CD4-positive, alpha-beta T cell treated with Interleukin-4 for 4 hours (primary cell): ENCODE data around the gene LRRC63.
"Not testable (repeated sequence)": the region's sequence is repeated elsewhere in the genome, so short reads cannot be mapped to it uniquely, and the experiment has no call there.

Source experiments
- DNase-seq: peaks from one replicate; pipeline ENCODE4 v3.0.0-alpha.2; 2020

The LRRC63 gene, protein sequence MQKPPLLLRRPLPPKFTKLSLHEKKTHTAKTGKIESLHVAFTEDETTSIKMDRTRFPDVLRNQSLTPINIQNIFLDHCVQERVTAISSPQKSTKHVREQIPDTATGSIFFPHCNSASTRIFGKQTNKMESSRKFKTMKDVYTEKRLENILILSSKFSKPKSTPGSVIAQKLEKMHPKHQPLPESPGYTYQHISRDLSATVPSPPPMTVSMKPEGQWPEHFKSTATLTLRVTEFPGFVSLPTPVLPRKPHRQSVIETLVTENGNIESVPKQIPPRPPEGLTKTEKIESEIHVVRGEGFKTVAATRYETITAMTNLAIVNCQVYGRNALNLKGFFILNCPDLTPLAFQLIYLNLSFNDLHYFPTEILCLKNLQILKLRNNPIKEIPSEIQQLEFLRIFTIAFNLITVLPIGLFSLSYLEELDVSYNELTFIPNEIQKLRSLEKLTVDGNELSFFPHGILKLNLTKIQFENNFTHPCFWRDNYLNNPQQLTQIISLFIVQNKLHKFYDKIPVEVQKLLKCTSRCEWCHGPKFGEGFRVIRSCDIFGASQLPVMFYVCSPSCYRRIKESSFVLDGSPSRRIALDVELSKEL

GRCh38 chr13:46211483-46212351 is at the start of gene LRRC63:
Gene LRRC63 (plus strand): TSS chr13:46211928. CDS start chr13:46213035, 1,107 bp downstream.
- peak; percentile 82 for DNase-seq

- DNase-seq: not testable (repeated sequence)
Observed at GRCh38 chr13:46162741-46163140, 49.0 kb upstream of the LRRC63 start.

DNA sequence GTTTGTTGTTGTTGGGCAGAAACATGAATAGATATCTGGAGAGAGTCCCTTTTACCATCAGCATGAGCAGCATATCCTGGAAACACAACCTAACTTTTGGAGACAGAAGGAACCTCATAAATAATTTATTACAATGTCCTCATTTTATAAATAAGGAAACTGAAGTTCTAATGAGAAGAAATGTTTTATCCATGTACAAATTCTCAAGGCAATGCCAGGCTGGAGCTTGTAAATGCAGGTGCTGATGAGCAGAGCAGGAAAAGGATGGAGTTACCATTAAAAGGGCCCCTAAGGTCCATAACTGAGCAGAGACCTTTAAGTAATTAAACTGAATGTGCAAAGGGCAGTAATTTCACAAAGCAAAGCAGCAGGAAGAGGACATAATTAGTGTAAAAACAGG is 47.1 kb upstream of the LRRC63 start:
- no peak for DNase-seq

DNA sequence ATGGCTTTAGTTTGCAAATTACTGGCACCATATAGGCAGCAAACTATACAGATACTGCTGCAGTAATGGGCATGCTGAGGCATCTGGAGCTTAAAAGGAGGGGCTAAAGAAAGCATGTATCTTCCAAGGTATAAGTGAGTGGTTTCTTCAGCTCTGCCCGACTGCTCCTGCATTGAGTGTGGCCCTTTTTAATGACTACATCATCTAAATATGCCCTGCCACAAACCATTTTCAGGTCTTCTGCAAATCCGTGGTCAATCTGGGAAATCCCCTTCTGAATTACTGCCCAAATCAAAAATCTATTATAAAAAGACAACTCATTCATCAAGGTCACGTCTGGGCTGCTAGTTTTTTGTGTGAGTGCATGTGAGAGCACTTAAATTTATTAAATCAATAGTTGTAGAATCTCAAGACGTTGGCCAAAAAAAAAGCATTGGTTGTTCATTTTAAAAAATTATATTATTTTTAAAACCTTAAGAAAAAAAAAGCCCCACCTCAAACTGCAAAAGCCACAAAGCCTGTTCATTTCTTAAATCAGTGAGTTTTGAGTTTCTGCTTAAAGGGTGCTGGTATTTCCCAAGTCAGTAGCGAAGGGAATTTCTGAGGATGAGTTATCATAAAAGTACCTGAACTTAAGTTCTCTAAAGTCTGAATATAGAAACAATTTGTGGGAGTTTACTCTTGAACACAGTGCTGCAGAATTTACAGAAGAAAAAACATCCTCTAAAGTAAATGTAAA is 46.1 kb upstream of the LRRC63 start:
- peak; percentile 83 for DNase-seq

DNA sequence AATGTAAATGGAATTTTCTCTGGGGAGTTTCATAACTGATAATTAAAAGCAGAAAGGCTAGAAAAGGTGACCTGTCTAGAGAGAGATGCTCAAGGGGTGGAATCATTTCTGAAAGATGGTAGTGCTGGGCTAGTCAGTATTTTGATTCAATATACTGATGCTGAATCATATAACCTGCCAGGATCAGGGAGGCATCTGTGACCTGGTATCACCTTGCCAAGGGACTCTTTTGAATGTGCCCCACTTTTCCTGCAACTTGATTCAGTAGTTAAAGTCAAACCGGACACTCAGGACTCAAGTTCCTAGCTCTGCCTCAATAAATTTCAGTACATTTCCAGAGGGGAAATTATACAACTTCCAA is 45.5 kb upstream of the LRRC63 start:
- DNase-seq: no peak

DNA sequence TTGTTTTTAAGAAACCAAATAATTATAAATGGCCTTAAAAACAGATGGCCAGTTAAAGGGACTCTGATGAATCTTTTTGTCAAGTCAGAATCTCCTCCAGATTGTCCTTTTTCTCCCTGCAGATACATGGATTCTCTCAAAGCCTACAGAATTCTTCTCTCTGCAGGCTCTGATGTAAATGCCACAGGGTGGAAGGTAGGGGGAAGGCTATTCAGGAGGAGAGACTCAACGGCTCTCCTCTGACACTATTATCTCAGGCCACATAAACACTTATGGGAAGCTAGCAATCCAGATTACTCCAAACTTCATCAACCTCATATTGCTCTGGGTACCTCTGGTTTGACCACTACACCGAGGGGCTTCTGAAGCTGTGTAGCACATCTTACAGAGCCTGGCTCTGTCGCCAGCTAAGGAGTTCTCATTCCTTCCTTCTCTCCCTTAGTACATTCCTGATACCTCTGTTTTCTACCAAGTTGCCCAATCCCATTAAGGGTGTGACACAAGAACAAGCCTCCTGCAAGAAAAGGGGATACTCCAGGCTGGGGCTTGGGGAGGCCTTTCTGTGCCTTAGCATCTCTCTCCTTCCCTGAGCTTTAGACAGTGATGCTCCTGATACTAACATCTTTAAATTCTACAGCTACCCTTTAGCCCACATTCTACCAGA is 44.6 kb upstream of the LRRC63 start:
- no peak for DNase-seq

GRCh38 chr13:46168341-46168740 is 43.4 kb upstream of the LRRC63 start:
- DNase-seq: peak; percentile 53

- DNase-seq: no peak
Observed at GRCh38 chr13:46168783-46169182, 42.9 kb upstream of the LRRC63 start.

- peak; percentile 36 for DNase-seq
Observed at GRCh38 chr13:46169758-46170157, 42.0 kb upstream of the LRRC63 start.

DNA sequence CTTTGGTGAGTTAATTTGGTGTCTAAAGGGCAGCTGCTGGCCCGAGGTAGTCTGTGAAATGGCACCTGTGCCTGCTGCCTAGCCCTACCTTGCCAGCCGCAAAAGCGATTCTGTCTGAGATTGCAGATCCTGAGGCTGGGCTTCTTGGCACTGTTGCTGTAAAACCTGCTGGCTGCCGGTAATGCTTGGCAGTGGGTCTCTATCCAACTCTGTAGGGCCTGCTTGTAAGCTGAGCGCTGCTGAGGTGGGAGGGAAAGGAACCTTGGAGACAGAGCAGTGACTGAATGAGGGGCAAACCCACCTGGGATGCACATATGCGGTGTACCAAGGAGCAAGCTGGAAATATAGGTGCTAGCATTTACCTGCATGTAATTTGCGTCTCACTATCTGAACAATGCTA is 41.5 kb upstream of the LRRC63 start:
- DNase-seq: no peak

GRCh38 chr13:46170687-46171086 is 41.0 kb upstream of the LRRC63 start:
- DNase-seq: peak; percentile 47

GRCh38 chr13:46171217-46171616 is 40.5 kb upstream of the LRRC63 start:
- no peak for DNase-seq

GRCh38 chr13:46171739-46172138 is 40.0 kb upstream of the LRRC63 start:
- no peak for DNase-seq

DNA sequence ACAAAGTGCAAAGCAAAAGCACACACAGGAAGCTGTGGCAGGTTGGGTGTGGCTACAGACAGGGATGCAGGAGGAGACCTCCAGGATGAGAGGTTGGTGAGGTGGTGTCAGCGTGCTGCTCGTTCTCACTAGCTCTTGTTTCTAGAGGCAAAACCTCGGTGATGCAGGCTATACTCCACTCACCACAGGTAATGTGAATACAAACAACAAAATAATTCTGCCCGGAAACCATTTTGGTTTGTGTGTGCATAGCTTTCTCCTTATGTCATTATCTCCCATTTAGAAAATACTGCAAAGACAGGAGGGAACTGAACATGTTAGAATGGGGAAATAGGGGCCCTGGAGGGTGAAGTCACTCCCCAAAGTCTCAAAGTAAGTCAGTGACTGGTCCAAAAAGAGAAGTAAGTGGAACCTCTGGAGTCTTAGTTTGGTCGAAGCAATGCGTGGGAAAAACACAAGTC is 39.2 kb upstream of the LRRC63 start:
- DNase-seq: peak; percentile 83

DNA sequence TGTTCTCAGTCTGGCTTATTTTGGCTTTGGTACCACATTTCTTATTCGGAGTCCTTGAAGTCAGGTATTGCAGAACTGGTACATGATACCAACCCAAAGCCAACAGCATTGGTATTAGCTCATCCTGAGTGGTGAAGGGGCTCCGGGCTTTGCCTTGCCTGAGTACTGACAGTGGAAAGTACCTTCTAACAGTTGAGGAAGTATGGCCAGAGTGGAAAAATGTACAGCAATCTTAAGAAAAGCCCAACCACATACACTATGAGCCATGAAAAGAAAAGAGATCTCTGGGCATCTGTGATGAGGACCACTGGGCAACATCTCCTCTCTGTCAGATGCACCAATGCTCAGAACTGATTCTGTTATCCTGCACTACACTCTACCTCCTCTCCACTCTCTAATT is 38.1 kb upstream of the LRRC63 start:
- peak; percentile 61 for DNase-seq

- DNase-seq: peak; percentile 55
Observed at GRCh38 chr13:46176756-46177155, 35.0 kb upstream of the LRRC63 start.

GRCh38 chr13:46178143-46178542 is 33.6 kb upstream of the LRRC63 start:
- DNase-seq: no peak

- no peak for DNase-seq
Observed at GRCh38 chr13:46178821-46179220, 32.9 kb upstream of the LRRC63 start.

- DNase-seq: peak; percentile 78
Observed at GRCh38 chr13:46179491-46179908, 32.2 kb upstream of the LRRC63 start.

DNA sequence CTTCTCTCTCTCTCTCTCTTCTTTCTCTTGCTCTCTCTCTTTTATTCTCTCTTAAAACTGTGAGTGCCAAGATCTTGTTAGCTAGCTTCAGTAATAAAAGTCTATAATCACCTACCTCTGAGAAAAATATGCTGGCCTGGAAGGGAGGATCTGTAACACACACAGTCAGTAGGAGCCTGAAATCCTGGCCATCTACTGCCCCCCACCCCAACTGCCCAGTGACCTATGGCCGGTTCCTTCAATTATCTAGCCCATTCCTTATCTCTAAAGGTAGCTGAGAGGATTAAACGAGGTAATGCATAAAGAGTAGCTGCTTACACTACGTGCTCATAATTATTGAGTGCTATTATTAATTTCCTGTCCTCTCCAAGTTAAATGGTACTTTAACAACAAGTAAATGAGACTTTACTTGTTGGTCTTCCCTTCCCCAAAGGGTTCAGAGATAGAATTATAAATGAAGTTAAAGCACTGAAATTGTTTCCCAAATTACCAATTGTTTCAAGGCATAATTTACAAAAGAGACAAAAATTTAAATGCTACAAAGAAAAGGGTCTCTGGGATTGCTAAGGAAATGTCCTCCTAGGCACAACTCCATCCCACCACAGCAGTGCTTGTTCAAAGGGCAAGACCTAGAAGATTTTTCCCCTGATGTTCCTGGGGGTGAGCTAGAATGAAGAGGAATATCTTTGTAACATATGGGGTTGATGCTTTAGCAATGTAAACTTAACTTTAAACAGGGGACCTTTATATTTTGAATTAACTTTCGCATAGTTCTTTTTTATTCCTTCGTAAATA is 31.6 kb upstream of the LRRC63 start:
- DNase-seq: no peak

- no peak for DNase-seq
Observed at GRCh38 chr13:46181377-46181839, 30.3 kb upstream of the LRRC63 start.
